Measurements from ENCODE around the gene MTCL1.

The MTCL1 gene

DNA sequence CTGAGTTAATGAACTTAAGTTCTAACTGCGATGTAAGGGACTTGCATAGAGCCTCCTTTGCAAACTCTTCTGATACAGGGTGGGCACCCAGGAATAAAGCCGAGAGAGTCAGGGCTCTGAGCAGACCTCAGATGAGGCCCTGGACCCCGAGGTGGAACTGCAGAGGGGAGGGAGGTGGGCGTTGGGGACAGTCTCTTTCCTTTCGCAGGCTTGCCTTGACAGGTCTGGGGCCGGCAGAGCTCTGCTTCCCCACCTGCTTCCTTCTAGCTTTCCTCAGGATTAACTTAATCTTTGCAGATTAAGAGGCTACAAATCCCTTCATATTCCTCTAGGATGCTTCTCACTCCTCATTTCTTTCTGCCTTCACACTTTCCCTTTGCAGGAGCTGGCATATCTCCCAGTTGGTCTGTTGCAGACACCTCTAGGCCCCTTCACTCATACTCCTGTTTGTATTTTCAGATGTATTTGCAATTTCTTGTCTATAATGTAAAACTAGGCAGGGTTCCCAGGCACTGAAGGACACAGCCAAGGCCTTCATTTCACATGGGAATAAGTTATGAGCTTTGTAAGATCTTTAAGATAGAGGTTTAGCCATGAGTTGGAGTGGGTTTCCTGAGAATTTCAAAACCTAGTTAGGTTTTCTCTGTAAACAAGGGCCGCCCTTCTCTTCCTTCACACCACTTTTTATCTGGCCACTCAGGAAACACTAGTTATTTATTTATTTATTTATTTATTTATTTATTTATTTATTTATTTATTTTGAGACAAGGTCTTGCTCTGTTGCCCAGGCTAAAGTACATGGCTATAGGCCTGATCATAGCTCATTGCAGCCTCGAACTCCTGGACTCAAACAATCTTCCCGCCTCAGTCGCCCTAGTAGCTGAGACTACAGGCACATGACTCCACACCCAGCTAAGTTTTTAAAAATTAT, 70.9 kb downstream of the MTCL1 start:
- DNase-seq: no peak

DNA sequence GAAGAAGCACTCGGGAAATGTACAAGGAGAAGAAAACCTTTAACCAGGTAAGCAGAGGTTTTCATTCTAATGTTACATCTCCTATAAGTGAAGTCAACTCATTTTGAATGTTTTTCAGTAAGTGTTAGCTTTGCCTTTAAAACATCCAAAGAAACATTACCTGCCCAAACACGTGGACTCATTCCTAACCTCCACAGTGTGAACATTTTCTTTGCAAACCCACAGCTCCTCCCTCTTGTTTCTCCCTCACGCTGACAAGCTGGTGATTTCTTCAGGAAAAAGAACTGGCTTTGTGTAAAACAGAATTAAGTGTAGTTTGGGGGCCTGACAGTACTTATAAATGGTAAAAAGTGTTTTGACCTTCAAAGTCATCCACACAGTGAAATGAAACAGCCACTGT, 72.5 kb downstream of the MTCL1 start:
- no peak for DNase-seq

DNA sequence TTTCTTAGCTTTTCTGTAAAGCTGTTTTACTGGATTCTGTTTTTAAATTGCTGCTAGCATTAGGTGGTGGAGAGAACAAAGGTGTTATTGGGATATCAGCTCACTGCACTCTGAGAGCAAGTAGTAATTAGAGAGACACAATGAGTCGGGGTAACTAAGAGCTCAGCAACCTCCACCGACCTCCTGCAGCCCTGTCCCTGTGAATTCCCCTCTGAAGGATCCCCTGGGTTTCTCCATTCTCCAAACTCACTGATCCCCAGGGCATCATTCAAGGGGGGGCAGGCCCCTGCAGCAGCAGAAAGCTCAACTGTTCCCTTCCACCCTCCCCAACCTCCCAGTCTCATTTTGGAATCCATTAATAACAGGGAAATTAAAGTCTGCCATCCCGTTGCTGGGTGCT, 73.0 kb downstream of the MTCL1 start:
- DNase-seq: no peak

DNA sequence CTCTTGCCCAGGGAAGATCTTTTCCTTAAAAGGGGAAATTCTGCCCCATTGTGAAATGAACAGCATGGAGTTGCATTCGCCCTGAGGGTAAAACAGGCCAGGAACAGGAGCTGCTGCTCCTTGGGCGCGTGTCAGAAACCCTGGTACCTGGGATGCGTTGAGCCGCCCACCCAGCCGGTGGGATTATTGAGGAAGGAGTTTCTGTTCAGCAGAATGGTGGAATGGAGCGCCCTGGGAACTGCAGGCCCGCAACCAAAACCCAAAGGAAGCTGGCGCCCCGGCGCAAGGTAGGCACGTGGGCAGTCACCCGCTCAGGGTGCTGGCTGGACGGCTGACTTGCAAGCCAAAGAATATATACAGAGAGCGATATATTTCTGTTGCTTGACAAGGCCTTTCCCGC, 73.5 kb downstream of the MTCL1 start:
- DNase-seq: no peak

DNA sequence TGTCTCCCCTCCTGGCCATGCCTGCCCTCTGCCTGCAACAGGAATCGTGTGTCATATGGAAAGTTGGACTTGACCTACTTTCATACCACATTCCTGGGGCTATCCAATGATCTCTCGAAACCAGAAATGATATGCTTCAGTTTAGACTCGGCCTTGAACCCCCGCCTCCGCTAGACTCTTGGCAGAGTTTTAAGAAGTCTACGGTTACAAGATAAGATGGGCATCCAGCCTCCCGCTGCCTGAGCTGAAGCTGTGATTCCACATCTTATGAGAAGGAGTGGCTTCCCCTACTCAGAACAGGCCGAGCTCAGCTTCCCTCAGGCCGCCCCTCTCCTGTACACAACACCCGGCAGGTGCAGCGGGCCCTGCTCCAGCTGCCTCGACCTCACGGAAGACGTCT, 73.9 kb downstream of the MTCL1 start:
- DNase-seq: no peak

DNA sequence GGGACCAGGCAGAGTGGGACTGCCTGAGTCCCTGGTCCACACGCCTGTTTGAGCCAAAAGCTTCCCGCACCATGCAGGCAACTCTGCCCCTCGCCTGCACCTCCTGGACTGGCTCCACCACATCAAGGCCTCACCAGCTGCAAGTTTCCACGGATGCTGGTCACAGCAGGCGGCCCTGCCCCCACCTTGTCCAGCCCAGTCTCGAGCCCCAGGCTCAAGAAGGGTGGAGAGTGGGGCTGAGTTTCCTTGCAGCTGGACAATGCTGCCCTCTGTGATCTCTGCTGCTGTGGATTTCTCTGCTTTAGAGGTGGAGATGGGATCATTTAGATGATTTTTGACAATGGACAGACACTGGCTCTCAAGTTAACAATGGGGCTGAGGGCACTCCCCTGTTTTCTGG, 74.9 kb downstream of the MTCL1 start:
- no peak for DNase-seq

DNA sequence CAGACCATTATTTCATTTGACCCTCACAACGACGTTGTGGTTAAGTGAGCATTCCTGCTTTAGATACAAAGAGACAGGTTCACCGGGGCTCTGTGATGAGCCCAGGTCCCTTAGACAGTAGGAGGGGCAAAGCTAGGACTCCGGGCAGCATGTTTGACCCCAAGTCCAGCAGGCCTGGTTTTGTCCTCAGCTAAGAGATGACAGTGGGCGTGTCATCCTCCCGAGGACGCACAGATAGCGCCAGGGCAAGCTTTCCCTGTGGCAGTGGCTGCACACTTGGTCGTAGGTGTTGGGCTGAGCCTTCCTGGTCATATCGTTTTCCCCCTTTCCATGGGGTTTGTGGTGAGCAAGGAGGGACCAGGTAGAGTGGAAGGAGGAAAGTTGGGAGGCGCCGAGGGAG, 76.3 kb downstream of the MTCL1 start:
- DNase-seq: no peak

DNA sequence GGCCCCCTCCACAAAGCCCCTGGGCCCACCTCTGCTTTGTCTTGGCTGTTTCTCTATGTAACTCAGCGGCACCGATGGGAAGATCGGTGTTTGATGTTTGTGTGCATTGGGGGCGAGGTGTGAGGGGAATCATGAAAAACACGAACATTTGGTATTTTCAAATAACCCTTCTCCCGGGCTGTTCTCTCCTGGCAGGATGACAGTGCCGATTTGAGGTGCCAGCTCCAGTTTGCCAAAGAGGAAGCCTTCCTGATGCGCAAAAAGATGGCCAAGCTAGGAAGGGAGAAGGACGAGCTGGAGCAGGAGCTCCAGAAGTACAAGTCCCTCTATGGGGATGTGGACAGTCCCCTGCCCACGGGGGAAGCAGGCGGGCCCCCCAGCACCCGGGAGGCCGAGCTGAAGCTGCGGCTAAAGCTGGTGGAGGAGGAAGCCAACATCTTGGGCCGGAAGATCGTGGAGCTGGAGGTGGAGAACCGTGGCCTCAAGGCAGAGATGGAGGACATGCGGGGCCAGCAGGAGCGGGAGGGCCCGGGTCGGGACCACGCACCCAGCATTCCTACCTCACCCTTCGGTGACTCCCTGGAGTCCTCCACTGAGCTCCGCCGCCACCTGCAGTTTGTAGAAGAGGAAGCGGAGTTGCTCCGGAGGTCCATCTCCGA, 78.1 kb downstream of the MTCL1 start:
- DNase-seq: no peak

DNA sequence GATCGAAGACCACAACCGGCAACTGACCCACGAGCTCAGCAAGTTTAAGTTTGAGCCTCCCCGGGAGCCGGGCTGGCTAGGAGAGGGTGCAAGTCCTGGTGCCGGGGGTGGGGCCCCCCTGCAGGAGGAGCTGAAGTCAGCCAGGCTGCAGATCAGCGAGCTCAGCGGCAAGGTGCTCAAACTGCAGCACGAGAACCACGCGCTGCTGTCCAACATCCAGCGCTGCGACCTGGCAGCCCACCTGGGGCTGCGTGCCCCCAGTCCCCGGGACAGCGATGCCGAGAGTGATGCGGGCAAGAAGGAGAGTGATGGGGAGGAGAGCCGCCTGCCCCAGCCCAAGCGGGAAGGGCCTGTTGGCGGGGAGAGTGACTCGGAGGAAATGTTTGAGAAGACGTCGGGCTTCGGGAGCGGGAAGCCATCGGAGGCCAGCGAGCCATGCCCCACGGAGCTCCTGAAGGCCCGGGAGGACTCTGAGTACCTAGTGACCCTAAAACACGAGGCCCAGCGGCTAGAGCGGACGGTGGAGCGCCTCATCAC, 78.7 kb downstream of the MTCL1 start:
- DNase-seq: no peak

DNA sequence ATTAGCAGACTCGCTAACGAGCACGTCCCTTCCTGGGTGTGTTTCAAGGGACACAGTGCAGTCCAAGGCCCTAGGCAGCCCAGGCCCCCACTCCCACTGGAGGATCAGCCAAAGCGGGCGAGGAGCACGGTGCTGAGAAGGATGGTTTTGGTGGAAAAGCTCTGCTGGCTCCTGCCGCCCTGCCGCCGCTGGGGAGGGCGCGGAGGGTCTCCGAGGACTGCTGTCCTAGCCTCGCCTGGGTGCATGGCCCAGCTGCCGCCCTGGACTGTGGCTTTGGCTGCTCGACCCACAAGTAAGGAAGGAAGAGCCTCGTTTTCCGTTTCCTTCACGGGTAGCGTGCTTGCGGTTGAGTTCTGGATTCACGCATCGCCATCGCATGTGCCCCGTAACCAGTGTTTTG, 79.9 kb downstream of the MTCL1 start:
- DNase-seq: no peak

DNA sequence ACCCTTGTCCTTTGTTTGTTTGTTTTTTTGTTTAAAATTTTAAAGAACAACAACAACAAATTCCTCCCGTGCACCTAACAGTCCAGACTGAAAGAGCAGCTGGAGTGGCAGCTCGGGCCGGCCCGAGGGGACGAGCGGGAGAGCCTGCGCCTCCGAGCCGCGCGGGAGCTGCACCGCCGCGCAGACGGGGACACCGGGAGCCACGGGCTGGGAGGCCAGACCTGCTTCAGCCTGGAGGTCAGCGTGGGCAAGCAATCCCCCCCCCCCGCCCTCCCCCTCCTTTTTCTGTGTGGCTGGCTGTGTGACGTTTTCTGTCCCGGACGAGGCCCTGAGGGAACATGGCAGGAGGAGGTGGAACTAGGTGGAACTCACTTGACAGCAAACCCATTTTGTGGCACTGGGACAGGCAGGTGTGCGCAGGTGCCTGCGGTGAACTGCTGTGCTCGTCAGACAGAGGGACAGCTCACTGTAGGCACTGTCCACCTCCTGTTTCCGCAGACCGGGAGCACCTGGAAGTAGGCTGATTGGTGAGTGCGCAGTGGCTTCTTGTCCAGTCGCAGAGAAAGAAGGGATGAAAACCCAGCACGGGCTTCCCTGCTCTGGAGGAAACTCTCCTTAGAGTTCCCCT, 80.6 kb downstream of the MTCL1 start:
- DNase-seq: no peak

DNA sequence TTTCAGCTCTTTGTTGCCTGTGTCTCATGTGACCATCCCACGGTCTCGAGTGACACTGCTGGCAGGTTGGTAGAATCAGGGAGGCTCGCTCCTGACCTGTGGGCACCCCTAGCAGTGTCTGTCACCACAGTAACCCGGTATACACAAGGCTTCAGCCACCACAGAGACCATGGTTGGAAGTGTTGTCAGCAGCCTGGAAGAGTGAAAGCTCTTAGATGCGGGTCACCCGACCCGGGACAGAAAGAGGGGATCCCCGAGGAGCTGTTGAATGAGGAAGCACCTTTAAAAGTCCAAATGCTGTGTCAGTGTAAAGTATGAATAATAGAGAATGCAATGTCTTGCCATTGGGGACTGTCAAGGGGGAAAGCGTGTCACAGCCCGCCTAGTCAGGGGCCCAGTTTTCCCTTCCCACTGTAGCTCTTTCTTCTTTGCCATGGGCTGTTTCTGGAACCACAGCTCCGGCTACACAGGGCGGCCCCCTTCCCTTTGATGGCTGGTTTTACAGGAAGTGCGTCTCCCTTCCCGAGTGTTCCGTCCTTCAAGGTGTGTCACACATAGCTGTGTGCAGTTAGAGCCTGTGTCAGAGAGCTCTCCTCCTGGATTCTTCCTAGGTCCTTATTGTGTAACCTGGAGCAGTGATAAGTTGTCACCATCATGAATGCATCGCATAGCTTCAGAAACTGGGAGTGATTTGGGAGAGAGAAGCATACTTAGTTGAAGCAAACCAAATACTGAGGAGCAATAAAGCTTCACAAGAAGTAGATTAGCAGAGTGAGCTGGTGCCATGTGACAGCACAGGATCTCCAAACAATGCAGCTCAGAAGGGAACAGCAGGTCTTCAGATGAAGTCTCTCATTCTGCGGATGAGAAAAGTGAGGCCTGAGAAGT, 81.4 kb downstream of the MTCL1 start:
- no peak for DNase-seq

DNA sequence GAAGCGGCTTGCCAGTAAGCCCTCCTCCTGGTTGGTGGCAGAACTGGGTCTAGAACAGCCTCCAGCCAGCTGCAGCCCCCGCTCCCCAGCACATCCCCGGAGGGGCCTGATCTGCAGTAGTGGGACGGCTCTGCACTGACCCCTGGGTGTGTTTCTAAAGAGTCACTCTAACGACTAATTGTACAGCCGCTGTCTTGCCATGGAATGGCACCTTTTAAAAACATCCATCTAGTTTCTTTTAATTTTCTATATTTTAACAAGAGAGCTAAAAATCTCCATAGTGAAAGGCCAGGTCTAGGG, 82.0 kb downstream of the MTCL1 start:
- no peak for DNase-seq

DNA sequence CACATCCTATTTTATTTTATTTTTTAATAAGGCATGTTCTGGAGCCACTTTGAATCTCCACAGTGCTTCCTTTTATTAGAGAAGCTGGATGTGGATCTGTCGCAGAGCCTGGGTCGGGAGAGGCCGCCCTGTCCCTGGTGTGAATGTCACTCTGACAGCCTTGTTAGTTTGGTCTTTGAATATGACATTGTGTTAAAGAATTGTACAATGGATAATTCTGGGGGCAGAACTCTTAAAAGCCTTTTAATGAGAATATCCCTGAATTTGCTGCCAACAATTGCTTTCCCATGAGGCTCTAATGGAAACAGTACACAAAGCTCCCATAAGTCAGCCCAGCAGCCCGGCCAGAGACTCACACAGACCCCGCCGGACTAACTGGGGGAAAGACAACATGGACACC, 82.4 kb downstream of the MTCL1 start:
- DNase-seq: no peak

DNA sequence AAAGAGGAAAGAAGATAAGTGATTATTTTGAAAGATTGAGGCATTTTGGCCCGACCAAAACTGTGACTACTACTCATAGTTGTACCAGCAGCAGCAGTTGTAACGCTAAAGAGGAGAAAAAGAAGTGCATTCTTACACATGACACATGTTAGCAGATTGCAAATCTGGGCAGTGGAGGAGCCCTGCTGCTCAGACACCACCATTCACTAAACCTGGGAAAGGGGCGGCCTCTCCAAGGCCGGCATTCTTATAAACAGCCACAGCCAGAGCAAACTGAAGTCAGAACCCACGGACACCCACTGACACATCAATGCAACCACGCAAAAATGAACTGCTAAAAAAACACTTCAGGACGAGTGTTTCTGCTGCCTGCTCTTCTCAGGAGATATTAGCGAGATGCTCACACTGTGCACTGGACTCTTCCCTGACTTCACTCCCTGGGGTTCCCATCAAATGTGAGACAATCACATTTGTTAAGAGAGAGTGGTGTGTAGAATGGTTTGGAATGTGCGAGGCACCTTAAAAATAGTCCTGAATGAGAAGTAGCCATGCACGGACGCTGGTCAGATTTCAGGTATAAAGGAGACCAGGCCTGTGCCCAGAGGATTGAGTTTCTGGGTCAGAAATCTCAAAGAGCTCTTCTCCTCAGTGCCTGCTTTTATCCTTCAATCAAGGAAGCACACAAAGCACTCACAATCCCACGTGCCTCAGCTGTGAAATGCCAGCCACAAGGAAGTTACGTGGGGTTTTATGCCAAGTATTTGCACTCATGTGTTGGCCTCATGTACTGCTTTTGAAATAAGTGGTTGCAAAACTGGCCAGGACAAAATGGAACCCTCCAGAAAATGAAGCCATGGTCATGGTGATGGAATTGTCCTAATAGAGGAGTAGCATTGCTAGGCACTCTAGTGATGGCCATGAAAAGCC, 83.4 kb downstream of the MTCL1 start:
- DNase-seq: no peak

DNA sequence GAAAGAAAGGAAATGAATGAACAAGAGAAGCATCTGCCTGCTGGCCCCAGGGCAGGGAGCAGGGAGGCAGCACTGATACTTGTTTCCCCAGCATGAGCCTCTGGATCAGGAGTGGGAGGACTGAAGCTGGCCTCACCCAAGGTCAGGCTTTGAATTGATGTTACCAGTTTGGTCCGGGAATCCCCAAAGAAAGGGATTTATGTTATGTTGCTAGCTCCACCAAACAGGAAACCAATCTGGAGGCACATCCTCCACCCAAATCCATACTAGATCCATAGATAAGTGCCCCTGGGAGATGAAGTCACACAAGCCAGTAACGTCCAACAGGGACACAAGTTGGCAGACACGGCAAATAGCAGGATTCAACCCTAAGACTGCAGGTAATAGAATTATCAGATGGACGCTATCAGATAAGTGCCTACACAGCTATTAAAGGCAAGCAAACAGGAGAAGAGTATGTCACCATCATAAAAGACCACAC, 85.9 kb downstream of the MTCL1 start:
- no peak for DNase-seq

DNA sequence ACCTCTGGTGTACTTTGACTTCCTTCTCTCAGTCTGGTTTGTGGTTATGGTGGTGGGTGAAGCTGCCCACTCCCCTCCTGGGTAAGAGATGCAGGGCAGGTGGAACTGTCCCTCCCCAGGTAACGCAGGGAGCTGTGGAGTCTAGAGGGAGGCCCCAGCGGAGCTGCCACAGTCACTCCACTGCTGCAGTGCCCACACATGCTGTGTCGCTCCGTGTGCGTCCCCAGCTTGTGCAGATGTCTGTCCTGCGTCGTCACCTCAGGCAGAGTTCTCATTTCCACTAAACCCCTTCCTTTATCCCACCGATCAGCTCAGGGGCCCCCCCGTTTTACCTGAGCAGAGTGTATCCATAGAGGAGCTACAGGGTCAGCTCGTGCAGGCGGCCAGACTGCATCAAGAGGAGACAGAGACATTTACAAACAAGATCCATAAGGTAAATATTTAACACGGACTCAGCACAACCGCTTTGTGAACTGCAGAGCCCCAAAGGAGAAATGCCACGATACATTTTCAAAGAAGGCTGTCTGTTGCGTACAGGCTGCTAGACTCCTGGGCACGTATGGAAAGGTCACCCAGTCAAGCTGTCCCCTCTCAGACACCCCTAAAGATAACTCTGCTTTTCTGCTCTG, 87.4 kb downstream of the MTCL1 start:
- DNase-seq: no peak

DNA sequence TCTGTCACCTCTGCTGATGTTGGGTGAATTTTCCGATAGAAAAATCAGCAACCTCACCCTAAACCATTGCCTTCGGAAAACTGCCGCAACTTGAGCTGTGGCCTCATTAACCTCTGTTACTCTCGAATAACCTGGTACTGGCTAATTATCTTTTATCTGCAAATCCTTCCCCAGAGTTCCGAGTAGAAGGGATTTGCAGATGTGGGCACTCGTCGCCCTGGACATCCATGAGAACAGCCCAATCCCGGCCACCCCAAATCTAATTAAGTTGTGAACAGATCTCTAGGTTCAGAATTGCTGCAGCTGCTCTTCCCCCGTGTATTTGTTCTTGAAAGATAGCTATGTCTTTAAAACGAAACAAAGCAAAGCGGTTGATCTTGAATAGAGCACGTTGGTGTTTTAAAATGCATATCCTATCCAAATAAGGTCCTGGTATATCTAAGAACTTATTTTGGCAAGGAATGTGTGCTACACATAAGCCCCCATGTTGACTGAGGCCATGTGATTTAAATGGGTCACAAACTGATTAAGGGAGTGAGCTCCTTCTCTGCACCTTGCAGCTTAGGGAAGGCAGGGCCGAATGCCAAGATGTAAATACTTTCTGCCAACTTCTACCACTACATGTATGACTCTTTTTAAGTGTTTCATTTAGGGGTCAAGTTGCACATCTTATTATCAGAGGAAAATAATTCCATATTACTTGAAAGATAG, 88.2 kb downstream of the MTCL1 start:
- no peak for DNase-seq

DNA sequence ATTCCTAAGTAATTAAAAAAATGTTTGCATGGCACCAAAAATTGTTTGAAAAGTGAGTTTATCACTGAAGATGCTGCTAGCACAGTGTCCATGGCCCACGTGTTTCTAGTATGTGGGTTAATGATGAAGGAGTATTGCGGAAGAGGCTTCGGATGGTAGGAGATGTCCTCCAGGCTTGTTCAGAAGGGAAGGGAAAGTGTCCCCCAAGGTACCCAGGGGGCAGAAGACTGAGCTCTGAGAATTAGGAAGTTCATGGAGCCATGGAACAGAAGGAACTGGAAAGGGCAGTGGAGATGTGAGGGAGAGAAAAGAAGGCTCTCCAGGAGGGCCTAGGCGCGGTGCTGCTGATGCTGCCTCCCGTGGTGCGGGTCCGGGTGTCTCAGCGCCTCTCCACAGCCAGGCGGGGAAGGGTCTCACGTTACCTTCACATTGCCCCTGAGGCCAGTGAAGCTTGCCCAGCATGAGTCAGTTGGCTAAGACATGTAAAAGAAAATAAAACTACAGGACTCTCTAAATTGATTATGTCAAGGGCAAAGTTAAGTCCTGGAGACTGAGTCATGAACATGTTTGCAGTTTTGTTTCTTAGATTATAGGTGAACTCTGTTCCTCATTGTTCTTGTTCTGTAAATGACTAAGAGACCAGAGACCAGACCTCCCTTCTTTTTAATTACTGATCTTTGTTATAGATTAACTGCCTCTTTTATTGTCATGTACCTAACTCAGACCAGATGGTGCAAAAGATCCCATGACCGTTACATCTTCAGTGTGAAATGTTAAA, 89.0 kb downstream of the MTCL1 start:
- DNase-seq: no peak

DNA sequence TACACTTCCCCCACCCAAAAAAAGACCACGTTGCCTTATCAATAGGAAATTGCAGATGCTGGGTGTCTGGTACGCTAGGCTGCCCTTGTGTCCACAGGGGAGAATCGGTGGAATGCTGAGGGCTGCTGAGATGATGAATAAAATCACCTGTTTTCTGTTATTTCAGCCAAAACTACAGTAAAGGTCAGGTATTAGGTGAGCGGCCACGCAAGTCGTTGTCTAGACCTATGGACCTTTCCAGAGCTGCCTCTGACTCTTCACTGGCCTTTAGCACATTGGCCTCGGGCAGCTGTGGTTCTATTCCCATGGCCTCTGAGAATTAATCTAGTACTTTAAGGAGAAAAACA, 89.6 kb downstream of the MTCL1 start:
- no peak for DNase-seq

All from NCI-H526 treated with DMSO at 0.1 percent for 48 hours (cell line).